Upper lobe of left lung (tissue), 4 donors: ENCODE results near the gene SAE1.

Experiments used
- EP300 ChIP-seq, 4 donors: sonication (generic); formaldehyde crosslinking; IDR thresholded peaks; one replicate each; pipeline ENCODE4 v1.5.1; 2017; ENCODE audit warnings: antibody characterized with exemption in 4 of 4, control low read depth in 2 of 4
- POLR2A ChIP-seq, 4 donors: fragments of 450-650 bp; IDR thresholded peaks; one replicate each; pipeline ENCODE4 v1.5.1; 2016 to 2017; ENCODE audit warnings: antibody characterized with exemption in 4 of 4, mild to moderate bottlenecking in 2 of 4
- POLR2AphosphoS5 ChIP-seq, 2 donors: sonication (generic); formaldehyde crosslinking; IDR thresholded peaks; one replicate each; pipeline ENCODE4 v1.5.1; 2017; ENCODE audit warnings: antibody characterized with exemption in 2 of 2
- TF ChIP-seq, protein P1 (sequence below), 6 experiments: fragments of 450-650 bp in 4 of 6; fragments of 200-600 bp in 2 of 6; sonication (generic) in 2 of 6; IDR thresholded peaks; one replicate each; pipeline ENCODE4 v1.5.1; 2016 to 2019; ENCODE audit warnings: antibody characterized with exemption in 6 of 6

GRCh38 chr19:47144630-47145029 lies 14.0 kb downstream of the SAE1 start:
- TF ChIP-seq, protein P1, sequence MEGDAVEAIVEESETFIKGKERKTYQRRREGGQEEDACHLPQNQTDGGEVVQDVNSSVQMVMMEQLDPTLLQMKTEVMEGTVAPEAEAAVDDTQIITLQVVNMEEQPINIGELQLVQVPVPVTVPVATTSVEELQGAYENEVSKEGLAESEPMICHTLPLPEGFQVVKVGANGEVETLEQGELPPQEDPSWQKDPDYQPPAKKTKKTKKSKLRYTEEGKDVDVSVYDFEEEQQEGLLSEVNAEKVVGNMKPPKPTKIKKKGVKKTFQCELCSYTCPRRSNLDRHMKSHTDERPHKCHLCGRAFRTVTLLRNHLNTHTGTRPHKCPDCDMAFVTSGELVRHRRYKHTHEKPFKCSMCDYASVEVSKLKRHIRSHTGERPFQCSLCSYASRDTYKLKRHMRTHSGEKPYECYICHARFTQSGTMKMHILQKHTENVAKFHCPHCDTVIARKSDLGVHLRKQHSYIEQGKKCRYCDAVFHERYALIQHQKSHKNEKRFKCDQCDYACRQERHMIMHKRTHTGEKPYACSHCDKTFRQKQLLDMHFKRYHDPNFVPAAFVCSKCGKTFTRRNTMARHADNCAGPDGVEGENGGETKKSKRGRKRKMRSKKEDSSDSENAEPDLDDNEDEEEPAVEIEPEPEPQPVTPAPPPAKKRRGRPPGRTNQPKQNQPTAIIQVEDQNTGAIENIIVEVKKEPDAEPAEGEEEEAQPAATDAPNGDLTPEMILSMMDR (IDR thresholded peaks at IDR 0.05): no peak
- TF ChIP-seq POLR2A (IDR thresholded peaks at IDR 0.05): no peak
- no peak for TF ChIP-seq POLR2AphosphoS5 (IDR thresholded peaks at IDR 0.05)
- TF ChIP-seq EP300 (IDR thresholded peaks at IDR 0.05): no peak
